ENCODE data around the gene GATA1. TPM values are rescaled to one million over a fixed set of nuclear protein-coding genes. Genes with fewer than 3 reads are reported as not detected.

Gene GATA1
- total RNA-seq, 2 experiments from 2014 or later: not detected

- no peaks in the 10 kb centered on the region for H3K9me3 ChIP-seq (ENCODE audit: control insufficient read depth in 1 of 2, insufficient read depth in 1 of 2, low read length in 2 of 2)
- CTCF ChIA-PET: interaction anchor here (0.8 kb wide), 1 partner anchor 57 kb away, joined by 3 read pairs; no protein-coding TSS in a partner anchor
- H3K27ac ChIP-seq (ENCODE audit: low read depth in 1 of 2, low read length in 2 of 2): no peak overlapping the region
- peaks cover 0 to 38% of the 10 kb centered on the region in 2 experiments for H3K27me3 ChIP-seq (ENCODE audit: control insufficient read depth in 1 of 2, insufficient read depth in 2 of 2, low read length in 2 of 2)
- H3K36me3 ChIP-seq (ENCODE audit: insufficient read depth, low read length): no peaks in the 10 kb centered on the region
- peak overlapping the region; percentile 72 for H3K4me3 Mint-ChIP-seq
- H3K4me1 ChIP-seq (ENCODE audit: insufficient read depth, low read length): peaks cover 21% of the 10 kb centered on the region
- peak overlapping the region; percentile 6 for H3K27ac Mint-ChIP-seq
- TF ChIP-seq CTCF (IDR thresholded peaks at IDR 0.05): no peak
- ATAC-seq (ENCODE audit: poor library complexity) (peak; percentile 28), DNase-seq (peak in 1 of 14 experiments; percentile 11)
- POLR2A ChIA-PET: interaction anchor here (1.2 kb wide), 1 partner anchor 33 kb away, joined by 4 read pairs; the partner anchor contains the start of gene HDAC6
- H3K4me1 Mint-ChIP-seq (ENCODE audit: low read depth): peaks cover 21% of the 10 kb centered on the region
- H3K36me3 Mint-ChIP-seq (ENCODE audit: low read depth): no peaks in the 10 kb centered on the region
- H3K27me3 Mint-ChIP-seq: peaks cover 44% of the 10 kb centered on the region
- peak overlapping the region; percentile 53 for H3K4me3 ChIP-seq (ENCODE audit: low read length)
- intact Hi-C loops (cut with DNase I, micrococcal nuclease): loop anchor here in 1 of 2 experiments (10.0 kb wide), 1 partner anchor 50 kb away; no protein-coding TSS in a partner anchor
- H3K9me3 Mint-ChIP-seq: no peaks in the 10 kb centered on the region
Observed at GRCh38 chrX:48834383-48834709, 48.0 kb downstream of the GATA1 start.

- TF ChIP-seq CTCF (IDR thresholded peaks at IDR 0.05): no peak
- DNase-seq (peak in 11 of 14 experiments; percentile 11 to 70 (median 35)), ATAC-seq (ENCODE audit: poor library complexity) (peak; percentile 38)
- no peaks in the 10 kb centered on the region for H3K9me3 ChIP-seq (ENCODE audit: control insufficient read depth in 1 of 2, insufficient read depth in 1 of 2, low read length in 2 of 2)
- Mint-ChIP-seq H3K27ac (peak within 1 kb of the TSS; percentile 6), H3K27me3 (peaks cover 30% of the 10 kb centered on the region), H3K4me3 (peak within 1 kb of the TSS; percentile 72), H3K9me3 (no peaks in the 10 kb centered on the region), H3K36me3 (ENCODE audit: low read depth) (no peaks in the 10 kb centered on the region), H3K4me1 (ENCODE audit: low read depth) (peaks cover 17% of the 10 kb centered on the region)
- H3K27ac ChIP-seq (ENCODE audit: low read depth in 1 of 2, low read length in 2 of 2): no peak within 1 kb of the TSS
- ChIA-PET CTCF (no interaction called here), POLR2A (interaction anchor here (0.6 to 1.0 kb wide), 2 partner anchors 62 to 1132 kb away, joined by 3 read pairs; partner anchors contain the start of genes PQBP1 and TIMM17B)
- H3K4me3 ChIP-seq (ENCODE audit: low read length): peak within 1 kb of the TSS; percentile 53
- H3K27me3 ChIP-seq (ENCODE audit: control insufficient read depth in 1 of 2, insufficient read depth in 2 of 2, low read length in 2 of 2): peaks cover 0 to 24% of the 10 kb centered on the region in 2 experiments
- no peaks in the 10 kb centered on the region for H3K36me3 ChIP-seq (ENCODE audit: insufficient read depth, low read length)
- intact Hi-C loops (cut with DNase I, micrococcal nuclease): loop anchor here in 1 of 2 experiments (10.0 kb wide), 1 partner anchor 49 kb away; no protein-coding TSS in a partner anchor
- H3K4me1 ChIP-seq (ENCODE audit: insufficient read depth, low read length): peaks cover 21% of the 10 kb centered on the region
Observed at GRCh38 chrX:48835524-48836329, 49.3 kb downstream of the GATA1 start, which contains the start of gene PCSK1N. Gene PCSK1N, minus strand, starts transcription at chrX:48835610. Its CDS starts 78 bp downstream, at chrX:48835532.

GRCh38 chrX:48839686-48840085 lies 53.3 kb downstream of the GATA1 start:
- ATAC-seq (ENCODE audit: poor library complexity) (no peak), DNase-seq (no peak)
- Histone ChIP-seq H3K27me3 (ENCODE audit: control insufficient read depth in 1 of 2, insufficient read depth in 2 of 2, low read length in 2 of 2) (no peaks in the 10 kb centered on the region), H3K4me3 (ENCODE audit: low read length) (no peak overlapping the region), H3K4me1 (ENCODE audit: insufficient read depth, low read length) (peaks cover 7% of the 10 kb centered on the region), H3K27ac (ENCODE audit: low read depth in 1 of 2, low read length in 2 of 2) (no peak overlapping the region), H3K9me3 (ENCODE audit: control insufficient read depth in 1 of 2, insufficient read depth in 1 of 2, low read length in 2 of 2) (no peaks in the 10 kb centered on the region), H3K36me3 (ENCODE audit: insufficient read depth, low read length) (no peaks in the 10 kb centered on the region)
- ChIA-PET POLR2A (no interaction called here), CTCF (no interaction called here)
- Mint-ChIP-seq H3K36me3 (ENCODE audit: low read depth) (no peaks in the 10 kb centered on the region), H3K27me3 (peaks cover 7% of the 10 kb centered on the region), H3K9me3 (no peaks in the 10 kb centered on the region), H3K4me1 (ENCODE audit: low read depth) (peaks cover 3% of the 10 kb centered on the region), H3K27ac (no peak overlapping the region), H3K4me3 (no peak overlapping the region)
- TF ChIP-seq CTCF (IDR thresholded peaks at IDR 0.05): no peak
- intact Hi-C loops (cut with DNase I, micrococcal nuclease): loop anchor here in 1 of 2 experiments (10.0 kb wide), 1 partner anchor 45 kb away; no protein-coding TSS in a partner anchor

Other genes with a start within 250 kb of the GATA1 start
- gene TBC1D25, start 246.9 kb upstream of the GATA1 start, total RNA-seq: 10 to 100 TPM; 26.7 to 30.5 TPM
- gene RBM3, start 212.1 kb upstream of the GATA1 start, total RNA-seq: 100 to 1,000 TPM; 351 to 377 TPM
- 10 to 100 TPM; 37.9 to 43.4 TPM for gene WDR13, start 189.1 kb upstream of the GATA1 start, total RNA-seq
- 10 to 100 TPM; 63.7 to 67.4 TPM for gene WAS, start 102.8 kb upstream of the GATA1 start, total RNA-seq
- gene SUV39H1, start 89.9 kb upstream of the GATA1 start, total RNA-seq: 1 to 10 TPM; 7.7 to 8.4 TPM
- not detected for gene GLOD5, start 24.8 kb upstream of the GATA1 start, total RNA-seq
- 10 to 100 TPM; 95.2 to 95.7 TPM for gene HDAC6, start 15.5 kb downstream of the GATA1 start, total RNA-seq
- not detected for gene ERAS, start 39.9 kb downstream of the GATA1 start, total RNA-seq
- gene PCSK1N, start 49.0 kb downstream of the GATA1 start, total RNA-seq: 1 to 10 TPM; 3.5 to 4.9 TPM
- gene TIMM17B, start 111.2 kb downstream of the GATA1 start, total RNA-seq: 10 to 100 TPM; 40.0 to 40.3 TPM
- gene PQBP1, start 111.3 kb downstream of the GATA1 start, total RNA-seq: 10 to 100 TPM; 73.0 to 76.6 TPM
- 10 to 100 TPM; 19.1 to 21.8 TPM for gene SLC35A2, start 125.1 kb downstream of the GATA1 start, total RNA-seq
- gene PIM2, start 132.4 kb downstream of the GATA1 start, total RNA-seq: 100 to 1,000 TPM; 212 to 225 TPM
- 10 to 100 TPM; 81.3 to 92.1 TPM for gene OTUD5, start 171.0 kb downstream of the GATA1 start, total RNA-seq
- gene KCND1, start 185.3 kb downstream of the GATA1 start, total RNA-seq: 1 to 10 TPM; 1.5 to 2.7 TPM
- 100 to 1,000 TPM; 100 to 101 TPM for gene GRIPAP1, start 215.7 kb downstream of the GATA1 start, total RNA-seq